Parathyroid adenoma (tissue), 2 donors: ENCODE measurements around the gene LCN6.
A peak's percentile ranks its signal among the peaks of the same experiment; 100 is the strongest.

Source experiments
- H2AFZ ChIP-seq: fragments of 300-600 bp; sonication (generic); one replicate; pipeline ENCODE4 v1.7.0; 2017; ENCODE audit warnings: antibody characterized with exemption, mild to moderate bottlenecking
- H3K27ac ChIP-seq: fragments of 300-600 bp; sonication (generic); one replicate; pipeline ENCODE4 v1.7.0; 2017
- H3K27me3 ChIP-seq: fragments of 300-600 bp; sonication (generic); one replicate; pipeline ENCODE4 v1.7.0; 2017; ENCODE audit warnings: low read length; ENCODE audit not compliant: control insufficient read depth, insufficient read depth
- H3K36me3 ChIP-seq: fragments of 300-600 bp; sonication (generic); one replicate; pipeline ENCODE4 v1.7.0; 2017; ENCODE audit warnings: low read length; ENCODE audit not compliant: control insufficient read depth, insufficient read depth
- H3K4me1 ChIP-seq: fragments of 300-600 bp; sonication (generic); one replicate; pipeline ENCODE4 v1.7.0; 2017; ENCODE audit warnings: control low read depth
- H3K4me2 ChIP-seq: fragments of 300-600 bp; sonication (generic); one replicate; pipeline ENCODE4 v1.7.0; 2017; ENCODE audit warnings: low read length
- H3K4me3 ChIP-seq: fragments of 300-600 bp; sonication (generic); one replicate; pipeline ENCODE4 v1.7.0; 2017; ENCODE audit warnings: low read depth, low read length
- H3K79me2 ChIP-seq: fragments of 300-600 bp; sonication (generic); one replicate; pipeline ENCODE4 v1.7.0; 2017; ENCODE audit warnings: control low read depth
- H3K9ac ChIP-seq: fragments of 300-600 bp; sonication (generic); one replicate; pipeline ENCODE4 v1.7.0; 2017; ENCODE audit warnings: mild to moderate bottlenecking
- H3K9me3 ChIP-seq: fragments of 300-600 bp; sonication (generic); one replicate; pipeline ENCODE4 v1.7.0; 2017; ENCODE audit warnings: low read length; ENCODE audit not compliant: control insufficient read depth
- TF ChIP-seq, protein P1 (sequence below): fragments of 300-600 bp; sonication (generic); IDR thresholded peaks from one replicate; pipeline ENCODE4 v1.7.0; 2017; ENCODE audit warnings: antibody characterized with exemption, mild to moderate bottlenecking
- donor health status: primary hyperparathyroidism.

Gene LCN6

DNA sequence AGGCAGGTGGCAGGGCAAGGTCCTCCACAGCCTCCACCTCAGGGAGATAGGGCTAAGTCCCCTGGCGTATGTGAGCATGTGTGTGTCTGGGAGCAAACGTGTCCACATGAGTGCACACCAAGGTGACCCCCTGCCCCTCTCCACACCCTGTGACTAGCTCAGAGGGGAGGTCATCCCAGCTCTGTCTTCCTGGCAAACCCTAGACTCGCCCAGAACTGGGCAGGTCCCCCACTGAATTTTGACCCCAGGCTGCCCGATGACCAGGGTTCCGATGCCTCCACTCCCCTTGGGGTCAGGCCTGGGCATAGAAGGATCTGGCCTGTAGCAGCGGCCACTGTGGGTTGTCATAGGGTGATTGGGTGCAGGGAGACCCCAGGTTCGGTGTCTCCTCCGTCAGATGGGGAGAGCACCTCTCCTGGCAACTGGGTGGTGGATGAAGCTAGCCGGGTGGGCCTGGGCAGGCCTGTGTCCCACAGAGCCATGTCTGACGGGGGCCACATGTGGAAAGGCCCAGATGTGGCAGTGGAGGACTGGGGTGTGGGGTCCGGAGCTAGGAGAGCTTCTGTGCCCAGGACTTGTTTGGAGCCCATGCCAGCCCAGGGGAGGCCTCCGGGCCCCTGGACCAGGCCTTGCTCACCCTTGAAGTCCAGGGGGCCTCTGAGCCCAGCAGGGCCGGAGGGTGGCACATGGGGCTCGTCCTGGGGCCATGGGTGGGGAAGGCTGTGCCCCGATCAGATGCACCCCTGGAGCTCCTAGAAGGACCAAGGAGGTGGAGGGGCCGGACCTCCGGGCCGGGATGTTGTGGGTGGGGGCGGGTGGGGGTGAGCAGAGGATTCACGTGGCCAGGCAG lies 29.8 kb downstream of the LCN6 start:
- Histone ChIP-seq H2AFZ (no peak overlapping the region), H3K27me3 (no peaks in the 10 kb centered on the region), H3K79me2 (no peaks in the 10 kb centered on the region), H3K36me3 (no peaks in the 10 kb centered on the region), H3K9ac (no peak overlapping the region), H3K4me1 (no peaks in the 10 kb centered on the region), H3K4me2 (no peak overlapping the region), H3K9me3 (no peaks in the 10 kb centered on the region), H3K4me3 (no peak overlapping the region), H3K27ac (no peak overlapping the region)
- TF ChIP-seq, protein P1, sequence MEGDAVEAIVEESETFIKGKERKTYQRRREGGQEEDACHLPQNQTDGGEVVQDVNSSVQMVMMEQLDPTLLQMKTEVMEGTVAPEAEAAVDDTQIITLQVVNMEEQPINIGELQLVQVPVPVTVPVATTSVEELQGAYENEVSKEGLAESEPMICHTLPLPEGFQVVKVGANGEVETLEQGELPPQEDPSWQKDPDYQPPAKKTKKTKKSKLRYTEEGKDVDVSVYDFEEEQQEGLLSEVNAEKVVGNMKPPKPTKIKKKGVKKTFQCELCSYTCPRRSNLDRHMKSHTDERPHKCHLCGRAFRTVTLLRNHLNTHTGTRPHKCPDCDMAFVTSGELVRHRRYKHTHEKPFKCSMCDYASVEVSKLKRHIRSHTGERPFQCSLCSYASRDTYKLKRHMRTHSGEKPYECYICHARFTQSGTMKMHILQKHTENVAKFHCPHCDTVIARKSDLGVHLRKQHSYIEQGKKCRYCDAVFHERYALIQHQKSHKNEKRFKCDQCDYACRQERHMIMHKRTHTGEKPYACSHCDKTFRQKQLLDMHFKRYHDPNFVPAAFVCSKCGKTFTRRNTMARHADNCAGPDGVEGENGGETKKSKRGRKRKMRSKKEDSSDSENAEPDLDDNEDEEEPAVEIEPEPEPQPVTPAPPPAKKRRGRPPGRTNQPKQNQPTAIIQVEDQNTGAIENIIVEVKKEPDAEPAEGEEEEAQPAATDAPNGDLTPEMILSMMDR, result no peak

DNA sequence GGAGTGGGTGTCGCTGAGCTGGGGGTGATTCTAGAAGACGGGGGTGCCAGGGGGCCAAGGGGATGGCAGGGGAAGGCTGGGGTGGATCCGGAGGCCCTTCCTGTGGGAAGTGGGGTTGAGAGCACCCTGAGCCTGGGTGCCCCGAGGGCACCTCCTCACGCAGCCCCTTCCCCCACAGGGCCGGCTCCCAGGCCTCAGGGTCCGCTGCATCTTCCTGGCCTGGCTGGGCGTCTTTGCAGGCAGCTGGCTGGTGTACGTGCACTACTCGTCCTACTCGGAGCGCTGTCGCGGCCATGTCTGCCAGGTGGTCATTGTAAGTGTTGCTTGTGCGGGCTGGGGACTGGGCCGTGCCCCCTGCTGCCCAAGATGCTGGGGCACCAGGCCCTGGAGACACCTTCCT lies 30.9 kb downstream of the LCN6 start:
- no peak overlapping the region for H3K9ac ChIP-seq
- TF ChIP-seq, protein P1, result no peak
- H3K4me3 ChIP-seq, result no peak overlapping the region
- H3K9me3 ChIP-seq, result no peaks in the 10 kb centered on the region
- H3K4me1 ChIP-seq, result no peaks in the 10 kb centered on the region
- H3K4me2 ChIP-seq, result no peak overlapping the region
- no peaks in the 10 kb centered on the region for H3K79me2 ChIP-seq
- H3K27me3 ChIP-seq, result no peaks in the 10 kb centered on the region
- no peaks in the 10 kb centered on the region for H3K36me3 ChIP-seq
- no peak overlapping the region for H3K27ac ChIP-seq
- no peak overlapping the region for H2AFZ ChIP-seq

DNA sequence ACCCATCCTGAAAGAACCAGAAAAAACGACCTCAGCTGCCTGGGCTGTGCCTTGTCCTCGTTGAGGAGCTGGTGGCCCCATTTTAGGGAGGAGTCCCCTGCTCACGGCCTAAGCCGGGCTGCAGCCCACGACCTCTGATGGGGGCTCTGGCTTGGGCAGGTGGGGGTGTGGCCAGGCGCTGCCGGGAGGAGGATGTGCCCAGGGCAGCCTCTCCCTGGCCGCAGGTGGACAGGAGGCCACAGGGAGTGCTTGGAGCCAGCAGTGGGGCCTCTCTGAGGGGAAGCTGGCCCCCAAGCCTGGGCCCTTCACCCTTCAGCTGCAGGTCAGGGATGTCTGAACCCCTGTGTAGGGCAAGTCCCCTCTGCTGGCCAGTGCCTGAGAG lies 33.4 kb downstream of the LCN6 start:
- no peaks in the 10 kb centered on the region for H3K27me3 ChIP-seq
- TF ChIP-seq, protein P1, result no peak
- H2AFZ ChIP-seq, result no peak overlapping the region
- H3K9me3 ChIP-seq, result no peaks in the 10 kb centered on the region
- H3K4me2 ChIP-seq, result no peak overlapping the region
- H3K27ac ChIP-seq, result peak overlapping the region; percentile 19
- H3K4me3 ChIP-seq, result no peak overlapping the region
- H3K36me3 ChIP-seq, result no peaks in the 10 kb centered on the region
- no peak overlapping the region for H3K9ac ChIP-seq
- no peaks in the 10 kb centered on the region for H3K79me2 ChIP-seq
- H3K4me1 ChIP-seq, result no peaks in the 10 kb centered on the region

DNA sequence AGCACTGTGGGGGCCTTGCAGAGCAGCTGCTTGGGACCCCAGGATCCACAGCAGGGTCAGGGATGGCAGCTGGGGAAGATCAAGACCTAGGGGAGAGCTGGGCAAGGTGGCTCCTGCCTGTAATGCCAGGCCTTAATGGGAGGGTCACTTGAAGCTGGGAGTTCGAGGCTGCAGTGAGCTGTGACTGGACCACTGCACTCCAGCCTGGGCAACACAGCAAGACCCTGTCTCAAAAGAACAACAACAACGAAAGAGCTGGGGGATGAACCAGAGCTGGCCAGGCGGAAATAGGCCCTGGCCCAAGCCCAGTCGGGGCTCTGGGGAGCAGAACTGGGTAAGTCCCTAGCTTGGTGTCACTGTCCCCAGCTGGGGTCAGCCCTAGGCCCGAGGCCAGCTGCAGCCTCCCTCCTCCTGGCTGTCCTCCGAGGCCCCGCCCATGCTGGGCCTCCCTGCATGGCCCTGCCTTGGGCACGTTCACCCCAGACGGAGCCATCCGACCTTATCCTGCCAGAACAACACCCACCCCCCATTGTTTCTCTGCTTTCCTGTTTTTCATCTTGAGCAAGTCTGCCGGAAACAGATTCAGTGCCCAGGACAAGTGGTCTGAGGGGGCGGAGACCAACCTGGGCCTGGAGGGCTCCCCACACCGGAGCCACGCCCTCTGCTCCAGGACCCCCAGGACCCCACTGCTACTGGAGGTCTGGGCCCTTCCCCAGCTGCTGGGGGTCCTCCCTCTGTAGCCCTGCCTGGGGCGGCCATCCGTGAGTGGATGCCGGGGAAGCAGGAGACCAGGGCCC lies 34.0 kb downstream of the LCN6 start:
- no peak overlapping the region for H2AFZ ChIP-seq

More for the DNA sequence above, 34.0 kb downstream of the LCN6 start:
- Histone ChIP-seq H3K4me1 (no peaks in the 10 kb centered on the region), H3K9me3 (no peaks in the 10 kb centered on the region), H3K36me3 (no peaks in the 10 kb centered on the region), H3K27ac (peak overlapping the region; percentile 19), H3K4me2 (peak overlapping the region; percentile 87), H3K4me3 (no peak overlapping the region), H3K9ac (no peak overlapping the region), H3K27me3 (no peaks in the 10 kb centered on the region), H3K79me2 (no peaks in the 10 kb centered on the region)
- TF ChIP-seq, protein P1, result no peak
